Activated naive CD4-positive, alpha-beta T cell treated with anti-CD3 and anti-CD28 coated beads for 36 hours (primary cell): Measurements from ENCODE around the gene ACSM3. TPM values are rescaled to one million over a fixed set of nuclear protein-coding genes. Genes with fewer than 3 reads are reported as not detected.

Source experiments
- CTCF ChIA-PET: fragments of 350-600 bp; sonication (Branson Sonifier 250); formaldehyde crosslinking; loops from one replicate; lab custom pipeline; 2021; ENCODE audit warnings: antibody characterized with exemption; lab: Charles Lee
- DNase-seq: peaks from one replicate; pipeline ENCODE4 v3.0.0-alpha.2; 2020
- H3K27ac Mint-ChIP-seq: one replicate; pipeline ENCODE4 v1.8.0; 2021; ENCODE audit warnings: mild to moderate bottlenecking, mixed read lengths
- H3K27me3 Mint-ChIP-seq: one replicate; pipeline ENCODE4 v1.8.0; 2021; ENCODE audit warnings: low read depth, mixed read lengths
- H3K36me3 Mint-ChIP-seq: one replicate; pipeline ENCODE4 v1.8.0; 2021; ENCODE audit warnings: low read depth, mixed read lengths
- H3K4me1 Mint-ChIP-seq: one replicate; pipeline ENCODE4 v1.8.0; 2021; ENCODE audit warnings: low read depth, mixed read lengths
- H3K4me3 Mint-ChIP-seq: one replicate; pipeline ENCODE4 v1.8.0; 2021; ENCODE audit warnings: mild to moderate bottlenecking, moderate library complexity, mixed read lengths
- H3K9me3 Mint-ChIP-seq: one replicate; pipeline ENCODE4 v1.8.0; 2021; ENCODE audit warnings: mixed read lengths
- intact Hi-C: fragments of 100-400 bp; cut with micrococcal nuclease; formaldehyde crosslinking; loops from one replicate; pipeline ENCODE4 v1.15.1; 2023
- total RNA-seq, 2 experiments: library from RNA; stranded (reverse); gene quantifications; one replicate each; pipeline ENCODE4 v1.2.3, GENCODE V29; 2021

ACSM3 gene
- total RNA-seq, 2 experiments from 2014 or later, result 29.6 to 35.0 TPM

DNA sequence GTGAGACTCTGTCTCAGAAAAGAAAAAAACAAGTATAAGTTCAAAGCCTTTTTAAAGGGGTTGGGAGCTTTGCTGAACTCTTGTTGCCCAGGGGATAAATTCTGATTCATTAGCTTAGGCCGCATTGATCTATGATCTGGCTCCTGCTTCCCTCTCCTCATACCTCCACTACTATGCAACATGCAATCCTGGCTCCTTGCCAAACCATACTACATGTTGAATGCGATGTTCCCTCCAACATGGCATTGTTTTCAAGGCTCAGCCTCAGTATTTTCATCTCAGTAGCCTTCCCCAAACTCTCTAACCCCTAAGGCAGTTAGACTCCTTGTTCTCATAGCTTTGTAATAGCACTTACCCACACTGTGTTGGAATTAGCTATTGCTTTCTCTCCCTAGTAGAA is 48.7 kb downstream of the ACSM3 start:
- Mint-ChIP-seq H3K27ac (no peak overlapping the region), H3K4me1 (peaks cover 10% of the 10 kb centered on the region), H3K36me3 (peaks cover 24% of the 10 kb centered on the region), H3K27me3 (no peaks in the 10 kb centered on the region), H3K4me3 (no peak overlapping the region), H3K9me3 (no peaks in the 10 kb centered on the region)
- DNase-seq, result no peak
- intact Hi-C loops, result no loop called here
- CTCF ChIA-PET, result no interaction called here

DNA sequence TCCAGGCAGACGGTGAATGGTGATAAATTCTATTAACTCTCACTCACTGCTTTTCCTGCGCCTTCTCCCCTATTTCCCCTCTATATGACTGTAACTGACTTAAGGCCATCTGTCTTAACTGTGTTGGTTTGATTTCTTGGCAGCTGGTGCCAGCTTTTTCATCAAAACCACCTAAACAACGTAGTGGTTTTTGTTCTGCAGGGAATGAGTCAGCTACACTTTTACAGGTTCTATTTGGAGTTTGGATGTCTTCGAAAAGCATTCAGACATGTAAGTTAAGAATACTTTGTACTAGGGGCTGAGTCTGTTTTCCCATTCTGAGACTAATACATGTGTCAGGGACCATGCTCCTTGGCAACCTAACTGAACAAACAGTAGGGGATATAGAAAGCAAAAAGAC is 51.0 kb downstream of the ACSM3 start:
- DNase-seq, result peak; percentile 12
- no peak overlapping the region for H3K27ac Mint-ChIP-seq
- no peaks in the 10 kb centered on the region for H3K27me3 Mint-ChIP-seq
- CTCF ChIA-PET, result no interaction called here
- H3K9me3 Mint-ChIP-seq, result no peaks in the 10 kb centered on the region
- H3K4me1 Mint-ChIP-seq, result peaks cover 4% of the 10 kb centered on the region
- intact Hi-C loops, result no loop called here
- H3K4me3 Mint-ChIP-seq, result no peak overlapping the region
- H3K36me3 Mint-ChIP-seq, result peaks cover 22% of the 10 kb centered on the region

DNA sequence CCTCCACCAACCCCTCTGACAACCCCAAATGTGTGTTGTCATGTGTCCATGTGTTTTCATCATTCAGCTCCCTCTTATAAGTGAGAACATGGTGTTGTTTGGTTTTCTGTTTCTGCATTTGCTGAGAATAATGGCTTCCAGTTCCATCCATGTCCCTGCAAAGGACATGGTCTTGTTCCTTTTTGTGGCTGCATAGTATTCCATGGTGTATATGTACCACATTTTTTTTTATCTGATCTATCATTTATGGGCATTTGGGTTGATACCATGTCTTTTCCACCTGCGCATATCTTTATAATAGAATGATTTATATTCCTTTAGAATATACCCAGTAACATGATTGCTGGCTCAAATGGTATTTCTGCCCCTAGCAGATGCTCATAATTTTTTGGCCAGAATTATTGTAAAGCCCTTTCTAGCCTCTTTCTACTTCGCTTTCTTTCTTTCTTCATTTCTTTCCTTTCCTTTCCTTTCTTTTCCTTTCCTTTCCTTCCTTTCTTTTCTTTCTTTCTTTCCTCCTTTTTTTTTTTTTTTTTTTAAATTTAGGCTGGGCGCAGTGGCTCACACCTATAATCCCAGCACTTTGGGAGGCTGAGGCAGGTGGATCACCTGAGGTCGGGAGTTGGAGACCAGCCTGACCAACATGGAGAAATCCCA is 55.2 kb downstream of the ACSM3 start:
- Mint-ChIP-seq H3K9me3 (no peaks in the 10 kb centered on the region), H3K27me3 (no peaks in the 10 kb centered on the region), H3K27ac (no peak overlapping the region), H3K4me3 (no peak overlapping the region), H3K36me3 (peaks cover 43% of the 10 kb centered on the region), H3K4me1 (peaks cover 11% of the 10 kb centered on the region)
- intact Hi-C loops, result no loop called here
- no peak for DNase-seq
- CTCF ChIA-PET, result no interaction called here

DNA sequence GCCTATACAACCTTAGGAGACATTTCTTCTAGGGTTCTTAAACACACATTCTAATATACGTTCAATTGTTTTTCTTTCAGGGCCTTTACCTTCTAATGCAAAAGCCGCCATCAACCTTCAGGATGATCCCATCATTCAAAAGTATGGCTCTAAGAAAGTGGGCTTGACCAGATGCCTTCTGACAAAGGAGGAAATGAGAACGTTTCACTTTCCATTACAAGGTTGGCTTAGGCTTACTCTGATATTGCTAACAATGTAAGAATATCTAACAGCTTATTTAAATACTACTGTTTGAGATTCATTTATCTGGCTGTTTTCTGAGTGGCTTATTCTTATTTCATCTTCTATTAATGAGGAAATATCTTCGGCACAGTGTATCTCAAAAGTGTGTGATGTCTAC is 57.9 kb downstream of the ACSM3 start:
- peaks cover 7% of the 10 kb centered on the region for H3K4me1 Mint-ChIP-seq
- peaks cover 39% of the 10 kb centered on the region for H3K36me3 Mint-ChIP-seq
- intact Hi-C loops, result no loop called here
- no peaks in the 10 kb centered on the region for H3K9me3 Mint-ChIP-seq
- H3K4me3 Mint-ChIP-seq, result no peak overlapping the region
- H3K27me3 Mint-ChIP-seq, result no peaks in the 10 kb centered on the region
- DNase-seq, result no peak
- CTCF ChIA-PET, result no interaction called here
- no peak overlapping the region for H3K27ac Mint-ChIP-seq

DNA sequence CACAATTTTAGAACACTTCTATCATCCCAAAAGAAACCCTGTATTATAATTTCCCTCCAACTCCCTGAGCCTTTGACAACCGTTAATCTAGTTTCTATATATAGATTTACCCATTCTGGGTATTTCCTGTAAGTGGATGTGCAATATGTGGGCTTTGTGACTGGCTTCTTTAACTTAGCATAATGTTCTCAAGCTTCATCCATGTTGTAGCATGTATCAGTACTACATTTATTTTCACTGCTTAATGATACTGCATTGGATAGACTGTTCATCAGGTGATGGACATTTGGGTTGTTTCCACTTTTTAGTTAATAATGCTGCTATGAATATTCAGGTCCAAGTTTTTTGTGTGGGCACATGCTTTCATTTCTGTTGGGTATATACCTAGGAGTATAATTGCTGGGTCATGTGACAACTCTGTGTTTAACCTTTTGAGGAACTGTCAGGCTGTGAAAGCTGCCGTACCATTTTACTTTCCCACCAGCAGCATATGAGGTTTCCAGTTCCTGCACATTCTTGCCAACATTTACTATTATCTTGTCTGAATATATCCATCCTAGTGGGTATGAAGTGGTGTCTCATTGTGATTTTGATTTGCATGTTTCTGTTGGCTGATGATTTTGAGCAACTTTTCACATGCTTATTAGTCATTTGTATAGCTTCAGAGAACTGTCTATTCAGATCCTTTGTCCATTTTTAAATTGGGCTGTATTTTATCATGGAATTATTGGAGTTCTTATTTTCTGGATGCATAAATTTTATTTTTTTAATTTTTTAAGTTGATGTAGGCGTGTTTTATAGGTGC is 58.9 kb downstream of the ACSM3 start:
- H3K4me3 Mint-ChIP-seq, result no peak overlapping the region
- CTCF ChIA-PET, result no interaction called here
- intact Hi-C loops, result no loop called here
- H3K27me3 Mint-ChIP-seq, result no peaks in the 10 kb centered on the region
- peaks cover 38% of the 10 kb centered on the region for H3K36me3 Mint-ChIP-seq
- no peak overlapping the region for H3K27ac Mint-ChIP-seq
- H3K9me3 Mint-ChIP-seq, result no peaks in the 10 kb centered on the region
- DNase-seq, result no peak
- H3K4me1 Mint-ChIP-seq, result peaks cover 7% of the 10 kb centered on the region

DNA sequence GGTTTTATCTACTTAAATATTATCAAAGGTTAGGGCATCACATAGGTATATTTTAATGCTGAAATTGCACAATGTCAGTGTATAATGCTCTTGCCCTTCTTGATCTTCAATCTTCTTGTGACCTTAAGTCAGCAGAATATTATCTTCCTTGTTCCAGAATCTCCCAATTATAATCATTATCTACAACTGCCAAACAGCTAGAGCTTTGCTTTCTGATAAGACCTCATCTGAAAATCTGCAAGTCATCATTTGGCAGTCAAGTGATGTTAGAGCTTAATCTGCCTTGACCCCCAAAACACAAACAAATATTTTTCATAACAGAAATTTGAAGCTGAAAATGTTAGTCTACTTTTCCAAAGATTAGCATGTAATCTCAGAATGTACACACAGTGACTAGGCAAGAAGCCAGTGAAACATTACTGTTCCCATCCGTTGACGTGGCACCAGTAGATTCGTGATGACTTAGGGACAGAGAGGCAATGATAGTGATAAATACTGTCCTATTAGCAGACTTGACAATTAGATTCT is 62.3 kb downstream of the ACSM3 start:
- Mint-ChIP-seq H3K9me3 (no peaks in the 10 kb centered on the region), H3K27me3 (no peaks in the 10 kb centered on the region), H3K36me3 (peaks cover 34% of the 10 kb centered on the region), H3K27ac (no peak overlapping the region), H3K4me1 (peaks cover 7% of the 10 kb centered on the region), H3K4me3 (no peak overlapping the region)
- intact Hi-C loops, result no loop called here
- DNase-seq, result no peak
- CTCF ChIA-PET, result interaction anchor here (0.6 to 1.2 kb wide), 2 partner anchors 115 to 291 kb away, joined by 3 to 4 read pairs; no protein-coding TSS in a partner anchor

DNA sequence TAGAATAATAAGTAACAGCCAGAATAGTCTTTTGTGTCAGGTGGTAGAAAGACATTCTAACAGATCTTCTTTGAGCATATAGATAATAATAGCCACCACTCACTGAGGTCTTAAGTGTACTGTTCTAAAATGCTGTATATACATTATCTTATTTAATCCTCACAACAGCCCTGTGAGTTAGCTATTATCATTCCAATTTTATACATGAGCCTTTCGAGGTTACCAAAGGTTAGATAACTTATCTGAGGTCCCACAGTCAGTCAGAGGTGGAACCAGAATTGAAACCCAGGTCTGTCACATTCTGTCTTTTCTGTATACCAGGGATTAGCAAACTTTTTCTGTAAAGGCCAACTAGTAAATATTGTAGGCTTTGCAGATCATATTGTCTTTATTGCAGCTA is 65.7 kb downstream of the ACSM3 start:
- H3K4me3 Mint-ChIP-seq, result no peak overlapping the region
- no peaks in the 10 kb centered on the region for H3K27me3 Mint-ChIP-seq
- DNase-seq, result no peak
- CTCF ChIA-PET, result interaction anchor here (0.6 kb wide), 1 partner anchor 16 kb away, joined by 3 read pairs; no protein-coding TSS in a partner anchor
- peaks cover 2% of the 10 kb centered on the region for H3K9me3 Mint-ChIP-seq
- intact Hi-C loops, result no loop called here
- no peak overlapping the region for H3K27ac Mint-ChIP-seq
- no peaks in the 10 kb centered on the region for H3K4me1 Mint-ChIP-seq
- peaks cover 18% of the 10 kb centered on the region for H3K36me3 Mint-ChIP-seq

DNA sequence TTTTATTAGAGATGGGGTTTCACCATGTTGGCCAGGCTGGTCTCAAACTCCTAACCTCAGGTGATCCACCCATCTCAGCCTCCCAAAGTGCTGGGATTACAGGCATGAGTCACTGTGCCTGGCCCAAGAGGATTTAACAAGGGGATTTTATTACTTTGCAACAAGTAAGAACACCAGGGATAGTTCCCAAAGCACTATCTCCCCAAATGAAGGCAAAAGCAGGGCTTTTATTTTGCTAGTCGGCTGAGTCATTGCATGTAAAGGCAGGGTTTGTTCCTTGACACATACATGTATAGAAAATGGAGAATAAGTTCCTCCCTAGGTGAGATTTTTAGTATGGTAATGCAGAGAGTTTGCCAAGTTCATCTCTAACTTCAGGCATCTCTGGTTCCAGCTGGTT is 66.6 kb downstream of the ACSM3 start:
- CTCF ChIA-PET, result no interaction called here
- intact Hi-C loops, result no loop called here
- Mint-ChIP-seq H3K4me3 (no peak overlapping the region), H3K4me1 (no peaks in the 10 kb centered on the region), H3K9me3 (peaks cover 6% of the 10 kb centered on the region), H3K36me3 (peaks cover 24% of the 10 kb centered on the region), H3K27ac (no peak overlapping the region), H3K27me3 (no peaks in the 10 kb centered on the region)
- no peak for DNase-seq

DNA sequence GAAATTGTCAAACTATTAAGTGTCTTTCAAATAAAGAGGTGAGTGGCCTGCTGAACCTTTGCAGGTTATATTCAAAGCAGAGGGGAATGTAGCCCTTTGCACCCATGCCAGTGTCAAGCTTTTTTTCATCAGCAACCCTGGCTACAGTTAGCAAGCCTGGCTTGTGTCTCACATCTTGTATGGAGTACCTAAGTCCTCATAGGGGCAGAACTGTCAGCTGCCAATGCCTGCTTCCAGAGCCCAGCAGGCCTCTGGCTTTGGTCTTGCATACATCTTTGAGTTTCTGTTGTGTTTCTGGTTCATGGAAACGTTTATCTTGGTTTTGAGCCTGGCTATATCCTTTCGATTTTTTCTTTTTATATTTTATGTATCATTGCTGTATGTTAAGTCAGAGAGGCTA is 69.3 kb downstream of the ACSM3 start:
- no peak for DNase-seq
- Mint-ChIP-seq H3K27me3 (no peaks in the 10 kb centered on the region), H3K36me3 (peaks cover 38% of the 10 kb centered on the region), H3K9me3 (peaks cover 13% of the 10 kb centered on the region), H3K27ac (no peak overlapping the region), H3K4me3 (no peak overlapping the region), H3K4me1 (no peaks in the 10 kb centered on the region)
- intact Hi-C loops, result no loop called here
- CTCF ChIA-PET, result interaction anchor here (0.7 kb wide), 1 partner anchor 1978 kb away, joined by 3 read pairs; no protein-coding TSS in a partner anchor

DNA sequence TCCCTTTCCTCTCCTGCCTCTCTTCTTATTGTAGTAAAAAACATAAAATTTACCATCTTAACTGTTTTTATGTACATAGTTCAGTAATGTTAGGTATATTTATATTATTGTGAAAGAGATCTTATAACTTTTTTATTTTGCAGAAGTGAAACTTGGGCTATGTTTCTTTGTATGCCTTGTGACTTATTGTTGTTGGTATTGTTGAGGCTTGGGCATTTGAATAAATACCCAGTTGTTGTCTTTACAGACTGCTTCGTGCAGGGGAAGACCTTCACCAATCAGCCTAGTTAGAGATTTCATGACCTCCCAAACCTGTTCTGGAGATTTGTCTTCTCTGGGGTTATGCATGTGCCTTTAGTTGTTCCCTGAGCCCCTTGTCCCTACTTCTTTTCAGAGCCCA is 74.4 kb downstream of the ACSM3 start:
- Mint-ChIP-seq H3K4me1 (no peaks in the 10 kb centered on the region), H3K27me3 (no peaks in the 10 kb centered on the region), H3K36me3 (peaks cover 51% of the 10 kb centered on the region), H3K9me3 (peaks cover 13% of the 10 kb centered on the region), H3K27ac (no peak overlapping the region), H3K4me3 (no peak overlapping the region)
- intact Hi-C loops, result no loop called here
- CTCF ChIA-PET, result no interaction called here
- no peak for DNase-seq

DNA sequence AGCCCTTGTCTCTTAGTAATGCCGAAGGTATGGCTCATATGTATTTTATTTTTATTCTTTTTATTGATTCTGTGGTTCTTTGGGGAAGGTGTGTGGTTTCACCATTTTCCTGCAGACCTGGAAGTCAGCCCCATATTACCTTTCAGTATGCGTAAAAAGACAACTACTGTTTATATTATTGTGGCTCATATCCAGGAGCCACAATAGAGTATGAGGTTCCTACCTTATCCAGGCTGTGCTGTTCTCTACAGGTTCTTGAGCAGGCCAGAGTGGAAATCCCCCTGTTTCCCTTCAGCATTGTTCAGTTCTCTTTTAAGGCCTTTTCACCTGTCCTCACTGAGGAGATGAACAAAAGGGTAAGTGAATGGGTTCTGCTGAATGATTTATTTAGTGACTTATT is 75.7 kb downstream of the ACSM3 start:
- DNase-seq, result no peak
- intact Hi-C loops, result no loop called here
- Mint-ChIP-seq H3K27me3 (no peaks in the 10 kb centered on the region), H3K36me3 (peaks cover 46% of the 10 kb centered on the region), H3K9me3 (peaks cover 12% of the 10 kb centered on the region), H3K4me3 (no peak overlapping the region), H3K27ac (no peak overlapping the region), H3K4me1 (peaks cover 10% of the 10 kb centered on the region)
- CTCF ChIA-PET, result no interaction called here

DNA sequence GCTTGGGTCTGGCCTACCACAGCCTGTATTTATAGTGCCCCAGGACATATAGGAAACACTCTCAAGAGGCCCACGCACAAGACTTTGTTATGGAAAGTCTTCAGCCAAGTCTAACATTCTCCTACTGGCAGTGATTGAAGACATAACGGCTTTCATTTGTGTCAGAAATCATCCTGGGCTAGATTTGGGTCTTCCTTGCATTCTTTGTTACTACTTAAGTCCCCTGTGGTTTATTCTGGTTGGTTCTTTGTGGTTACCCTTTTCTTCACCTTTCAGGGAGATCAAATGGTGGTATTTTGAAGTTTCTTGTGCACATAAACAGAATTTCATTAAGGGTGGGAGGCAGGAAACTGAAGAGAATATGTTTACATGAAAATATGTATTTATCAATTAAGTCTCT is 80.2 kb downstream of the ACSM3 start:
- Mint-ChIP-seq H3K9me3 (no peaks in the 10 kb centered on the region), H3K27me3 (no peaks in the 10 kb centered on the region), H3K36me3 (peaks cover 21% of the 10 kb centered on the region), H3K4me1 (peaks cover 21% of the 10 kb centered on the region), H3K4me3 (no peak overlapping the region), H3K27ac (peak overlapping the region; percentile 30)
- CTCF ChIA-PET, result interaction anchor here (1.1 kb wide), 1 partner anchor 239 kb away, joined by 3 read pairs; no protein-coding TSS in a partner anchor
- intact Hi-C loops, result loop anchor here (5.0 to 10.0 kb wide), 2 partner anchors 37 to 311 kb away; partner anchors contain the start of genes DNAH3, ERI2, LDAF1 and REXO5
- no peak for DNase-seq
